Measurements from ENCODE around the gene CYP39A1.
"Not testable (repeated sequence)": the region's sequence is repeated elsewhere in the genome, so short reads cannot be mapped to it uniquely, and the experiment has no call there.

CYP39A1 gene

DNA sequence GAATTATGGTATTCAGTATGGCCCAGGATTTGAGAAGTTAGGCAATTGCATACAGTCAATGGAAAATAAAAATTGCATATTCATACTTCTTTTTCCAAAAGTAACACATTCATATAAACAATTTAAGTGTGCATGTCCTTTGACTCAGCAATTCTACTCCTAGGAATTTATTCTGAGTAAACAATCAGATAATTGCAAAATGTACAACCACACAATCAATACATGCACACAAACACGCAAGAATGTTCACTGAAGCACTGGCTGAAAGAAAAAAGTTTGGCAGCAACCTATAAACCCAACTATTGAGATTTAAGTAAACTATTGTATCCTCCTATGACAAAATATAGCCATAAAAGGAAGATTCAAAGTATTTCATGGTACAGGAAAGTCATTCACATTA is 1.6 kb downstream of the CYP39A1 start:
- Histone ChIP-seq H3K9me3 (replicated peaks in 1 of 2; ENCODE audit: control insufficient read depth in 2 of 2, insufficient read depth in 1 of 2, low read depth in 1 of 2, low read length in 2 of 2) (no peaks in the 10 kb centered on the region), H3K9ac (ENCODE audit: low read depth, low read length, poor library complexity) (no peak overlapping the region), H3K14ac (ENCODE audit: low read length) (no peak overlapping the region), H3K4ac (ENCODE audit: low read length) (no peak overlapping the region), H2BK5ac (ENCODE audit: low read length) (no peak overlapping the region), H3K4me1 (ENCODE audit: control insufficient read depth in 2 of 2, insufficient read depth in 1 of 2, low read depth in 1 of 2, low read length in 2 of 2) (peaks cover 0 to 2% of the 10 kb centered on the region in 2 donors), H3K36me3 (replicated peaks in 1 of 2; ENCODE audit: control insufficient read depth in 2 of 2, insufficient read depth in 2 of 2, low read length in 2 of 2) (no peaks in the 10 kb centered on the region), H2BK120ac (ENCODE audit: low read depth, low read length) (no peak overlapping the region), H3K18ac (ENCODE audit: low read length) (no peak overlapping the region), H3K27me3 (ENCODE audit: control insufficient read depth in 3 of 3, insufficient read depth in 3 of 3, low read depth in 1 of 3, low read length in 3 of 3) (peaks cover 0 to 39% (median 0%) of the 10 kb centered on the region in 3 experiments), H3K79me1 (ENCODE audit: low read depth, low read length) (peaks cover 3% of the 10 kb centered on the region), H2AK5ac (ENCODE audit: low read depth, low read length) (no peak overlapping the region), H4K91ac (ENCODE audit: low read depth, low read length, poor library complexity) (no peak overlapping the region), H4K8ac (ENCODE audit: low read depth, low read length) (no peak overlapping the region), H3K23ac (ENCODE audit: low read depth, low read length, poor library complexity) (no peak overlapping the region), H3K4me3 (ENCODE audit: low read length in 2 of 2) (no peak overlapping the region), H2AFZ (ENCODE audit: low read length) (no peak overlapping the region), H3K27ac (replicated peaks; ENCODE audit: low read length) (no peak overlapping the region), H2BK12ac (ENCODE audit: low read length) (no peak overlapping the region), H2BK15ac (ENCODE audit: low read length) (no peak overlapping the region), H3K4me2 (ENCODE audit: insufficient read depth, low read length, poor library complexity, severe bottlenecking) (no peak overlapping the region)
- DNase-seq (ENCODE audit: low spot score) = no peak
- no CpG with 5 or more reads among the region's 1 CpG for WGBS, 2 donors (ENCODE audit: extremely low coverage in 2 of 2, insufficient read length in 2 of 2, insufficient replicate concordance in 1 of 2)

DNA sequence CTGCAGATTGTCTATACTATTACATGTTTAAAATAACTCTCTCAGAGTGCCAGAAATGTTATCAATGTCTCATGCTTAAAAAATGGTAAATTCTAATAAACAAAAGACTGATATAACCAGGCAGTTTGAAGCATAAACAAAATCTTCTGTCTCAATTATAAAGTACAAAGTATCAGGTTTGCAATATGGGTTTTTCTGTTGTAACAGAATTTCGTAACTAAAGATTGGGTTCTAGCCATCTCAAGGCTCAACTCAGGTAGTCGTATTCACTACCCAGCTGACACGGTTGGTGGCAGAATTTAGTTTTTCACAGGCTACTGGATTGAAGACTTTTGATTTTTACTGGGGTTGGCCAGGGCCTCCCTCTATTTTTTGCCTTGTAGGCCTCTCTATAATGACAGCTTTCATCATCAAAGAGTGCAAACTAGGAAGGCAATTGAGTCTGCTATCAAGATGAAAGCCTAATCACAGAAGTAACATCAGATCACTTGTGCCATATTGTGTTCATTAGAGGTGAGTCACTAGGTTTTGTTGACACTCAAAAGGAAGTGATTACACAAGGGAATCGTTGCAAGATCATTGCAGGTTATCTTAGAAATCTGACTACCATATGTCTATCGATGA is 3.6 kb downstream of the CYP39A1 start:
- Histone ChIP-seq H3K36me3 (replicated peaks in 1 of 2; ENCODE audit: control insufficient read depth in 2 of 2, insufficient read depth in 2 of 2, low read length in 2 of 2) (no peaks in the 10 kb centered on the region), H4K91ac (ENCODE audit: low read depth, low read length, poor library complexity) (no peak overlapping the region), H3K4ac (ENCODE audit: low read length) (no peak overlapping the region), H3K4me2 (ENCODE audit: insufficient read depth, low read length, poor library complexity, severe bottlenecking) (no peak overlapping the region), H3K27me3 (ENCODE audit: control insufficient read depth in 3 of 3, insufficient read depth in 3 of 3, low read depth in 1 of 3, low read length in 3 of 3) (peaks cover 0 to 28% (median 0%) of the 10 kb centered on the region in 3 experiments), H2AFZ (ENCODE audit: low read length) (no peak overlapping the region), H3K79me1 (ENCODE audit: low read depth, low read length) (peaks cover 3% of the 10 kb centered on the region), H2AK5ac (ENCODE audit: low read depth, low read length) (no peak overlapping the region), H3K9ac (ENCODE audit: low read depth, low read length, poor library complexity) (no peak overlapping the region), H4K8ac (ENCODE audit: low read depth, low read length) (no peak overlapping the region), H3K14ac (ENCODE audit: low read length) (no peak overlapping the region), H3K9me3 (replicated peaks in 1 of 2; ENCODE audit: control insufficient read depth in 2 of 2, insufficient read depth in 1 of 2, low read depth in 1 of 2, low read length in 2 of 2) (no peaks in the 10 kb centered on the region), H2BK5ac (ENCODE audit: low read length) (no peak overlapping the region), H2BK12ac (ENCODE audit: low read length) (no peak overlapping the region), H2BK120ac (ENCODE audit: low read depth, low read length) (no peak overlapping the region), H3K23ac (ENCODE audit: low read depth, low read length, poor library complexity) (no peak overlapping the region), H2BK15ac (ENCODE audit: low read length) (no peak overlapping the region), H3K4me1 (ENCODE audit: control insufficient read depth in 2 of 2, insufficient read depth in 1 of 2, low read depth in 1 of 2, low read length in 2 of 2) (peaks cover 0 to 2% of the 10 kb centered on the region in 2 donors), H3K18ac (ENCODE audit: low read length) (no peak overlapping the region), H3K27ac (replicated peaks; ENCODE audit: low read length) (no peak overlapping the region), H3K4me3 (ENCODE audit: low read length in 2 of 2) (no peak overlapping the region)
- no CpG with 5 or more reads among the region's 5 CpGs for WGBS, 2 donors (ENCODE audit: extremely low coverage in 2 of 2, insufficient read length in 2 of 2, insufficient replicate concordance in 1 of 2)
- no peak for DNase-seq (ENCODE audit: low spot score)

DNA sequence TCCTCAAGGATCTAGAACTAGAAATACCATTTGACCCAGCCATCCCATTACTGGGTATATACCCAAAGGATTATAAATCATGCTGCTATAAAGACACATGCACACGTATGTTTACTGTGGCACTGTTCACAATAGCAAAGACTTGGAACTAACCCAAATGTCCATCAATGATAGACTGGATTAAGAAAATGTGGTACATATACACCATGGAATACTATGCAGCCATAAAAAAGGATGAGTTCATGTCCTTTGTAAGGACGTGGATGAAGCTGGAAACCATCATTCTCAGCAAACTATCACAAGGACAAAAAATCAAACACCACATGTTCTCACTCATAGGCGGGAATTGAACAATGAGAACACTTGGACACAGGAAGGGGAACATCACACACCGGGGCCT is 4.5 kb downstream of the CYP39A1 start:
- not testable (repeated sequence) for H2BK120ac ChIP-seq (ENCODE audit: low read depth, low read length); DNase-seq (ENCODE audit: low spot score); H3K23ac ChIP-seq (ENCODE audit: low read depth, low read length, poor library complexity); H3K36me3 ChIP-seq (replicated peaks in 1 of 2; ENCODE audit: control insufficient read depth in 2 of 2, insufficient read depth in 2 of 2, low read length in 2 of 2); H2BK15ac ChIP-seq (ENCODE audit: low read length); H2BK12ac ChIP-seq (ENCODE audit: low read length); H4K8ac ChIP-seq (ENCODE audit: low read depth, low read length); H3K27ac ChIP-seq (replicated peaks; ENCODE audit: low read length); H2BK5ac ChIP-seq (ENCODE audit: low read length); H3K18ac ChIP-seq (ENCODE audit: low read length); H3K4ac ChIP-seq (ENCODE audit: low read length); H4K91ac ChIP-seq (ENCODE audit: low read depth, low read length, poor library complexity); H3K79me1 ChIP-seq (ENCODE audit: low read depth, low read length); H2AFZ ChIP-seq (ENCODE audit: low read length); H3K4me1 ChIP-seq (ENCODE audit: control insufficient read depth in 2 of 2, insufficient read depth in 1 of 2, low read depth in 1 of 2, low read length in 2 of 2); H3K9me3 ChIP-seq (replicated peaks in 1 of 2; ENCODE audit: control insufficient read depth in 2 of 2, insufficient read depth in 1 of 2, low read depth in 1 of 2, low read length in 2 of 2); H3K4me3 ChIP-seq (ENCODE audit: low read length in 2 of 2); H3K9ac ChIP-seq (ENCODE audit: low read depth, low read length, poor library complexity); H3K4me2 ChIP-seq (ENCODE audit: insufficient read depth, low read length, poor library complexity, severe bottlenecking); H2AK5ac ChIP-seq (ENCODE audit: low read depth, low read length); H3K14ac ChIP-seq (ENCODE audit: low read length)
- no CpG with 5 or more reads among the region's 4 CpGs for WGBS, 2 donors (ENCODE audit: extremely low coverage in 2 of 2, insufficient read length in 2 of 2, insufficient replicate concordance in 1 of 2)
- H3K27me3 ChIP-seq (ENCODE audit: control insufficient read depth in 3 of 3, insufficient read depth in 3 of 3, low read depth in 1 of 3, low read length in 3 of 3) = peaks cover 0 to 20% (median 0%) of the 10 kb centered on the region in 3 experiments

DNA sequence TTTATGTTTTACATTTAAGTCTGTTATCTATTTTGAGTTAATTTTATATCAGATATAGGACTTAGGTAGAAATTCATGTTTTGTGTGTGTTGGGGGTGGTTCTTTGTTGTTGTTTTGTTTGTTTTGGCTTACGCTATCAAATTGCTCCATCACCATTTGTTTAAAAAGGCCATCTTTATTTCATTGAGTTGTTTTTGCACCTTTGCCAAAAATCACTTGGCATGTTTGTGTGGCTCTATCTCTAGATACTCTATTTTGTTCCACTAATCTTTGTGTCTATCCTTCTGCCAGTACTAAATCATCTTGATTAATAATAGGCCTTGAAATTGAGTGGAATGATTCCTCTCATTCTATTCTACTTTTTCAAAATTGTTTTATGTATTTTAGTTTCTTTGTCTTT is 7.4 kb downstream of the CYP39A1 start:
- Histone ChIP-seq H3K79me1 (ENCODE audit: low read depth, low read length) (no peaks in the 10 kb centered on the region), H4K8ac (ENCODE audit: low read depth, low read length) (no peak overlapping the region), H3K36me3 (replicated peaks in 1 of 2; ENCODE audit: control insufficient read depth in 2 of 2, insufficient read depth in 2 of 2, low read length in 2 of 2) (no peaks in the 10 kb centered on the region), H4K91ac (ENCODE audit: low read depth, low read length, poor library complexity) (no peak overlapping the region), H2BK120ac (ENCODE audit: low read depth, low read length) (no peak overlapping the region), H2BK15ac (ENCODE audit: low read length) (no peak overlapping the region), H3K9me3 (replicated peaks in 1 of 2; ENCODE audit: control insufficient read depth in 2 of 2, insufficient read depth in 1 of 2, low read depth in 1 of 2, low read length in 2 of 2) (no peaks in the 10 kb centered on the region), H3K27me3 (ENCODE audit: control insufficient read depth in 3 of 3, insufficient read depth in 3 of 3, low read depth in 1 of 3, low read length in 3 of 3) (no peaks in the 10 kb centered on the region), H3K4ac (ENCODE audit: low read length) (no peak overlapping the region), H2AFZ (ENCODE audit: low read length) (no peak overlapping the region), H3K27ac (replicated peaks; ENCODE audit: low read length) (no peak overlapping the region), H2BK12ac (ENCODE audit: low read length) (no peak overlapping the region), H3K14ac (ENCODE audit: low read length) (no peak overlapping the region), H3K18ac (ENCODE audit: low read length) (no peak overlapping the region), H3K4me2 (ENCODE audit: insufficient read depth, low read length, poor library complexity, severe bottlenecking) (no peak overlapping the region), H2BK5ac (ENCODE audit: low read length) (no peak overlapping the region), H3K4me1 (ENCODE audit: control insufficient read depth in 2 of 2, insufficient read depth in 1 of 2, low read depth in 1 of 2, low read length in 2 of 2) (no peaks in the 10 kb centered on the region), H3K23ac (ENCODE audit: low read depth, low read length, poor library complexity) (no peak overlapping the region), H2AK5ac (ENCODE audit: low read depth, low read length) (no peak overlapping the region), H3K9ac (ENCODE audit: low read depth, low read length, poor library complexity) (no peak overlapping the region), H3K4me3 (ENCODE audit: low read length in 2 of 2) (no peak overlapping the region)
- WGBS, 2 donors (ENCODE audit: extremely low coverage in 2 of 2, insufficient read length in 2 of 2, insufficient replicate concordance in 1 of 2) = no CpG with 5 or more reads among the region's 1 CpG
- DNase-seq (ENCODE audit: low spot score) = no peak

All from neuronal stem cell (in vitro differentiated cells).